Germinal center (tissue), 1 donor: ENCODE measurements around the gene CAPN5.
A peak's percentile ranks its signal among the peaks of the same experiment; 100 is the strongest.

ENCODE experiments used
- DNase-seq: peaks from one replicate; pipeline ENCODE4 v3.0.0; 2012; ENCODE audit warnings: mixed read lengths, low spot score

The CAPN5 gene

GRCh38 chr11:77119531-77119936 is 52.8 kb downstream of the CAPN5 start:
- DNase-seq: no peak

GRCh38 chr11:77120571-77120970 is 53.8 kb downstream of the CAPN5 start:
- DNase-seq: no peak

- no peak for DNase-seq
Observed at GRCh38 chr11:77121096-77121640, 54.4 kb downstream of the CAPN5 start.

GRCh38 chr11:77121876-77122575 is 55.3 kb downstream of the CAPN5 start:
- no peak for DNase-seq

GRCh38 chr11:77122576-77123212 is 55.9 kb downstream of the CAPN5 start:
- DNase-seq: no peak

- DNase-seq: no peak
Observed at GRCh38 chr11:77123591-77123990, 56.8 kb downstream of the CAPN5 start.

GRCh38 chr11:77124041-77124440 is 57.3 kb downstream of the CAPN5 start:
- DNase-seq: no peak

GRCh38 chr11:77124488-77124887 is 57.7 kb downstream of the CAPN5 start:
- DNase-seq: no peak

- DNase-seq: no peak
Observed at GRCh38 chr11:77125191-77125590, 58.4 kb downstream of the CAPN5 start.

- DNase-seq: no peak
Observed at GRCh38 chr11:77125695-77126094, 58.9 kb downstream of the CAPN5 start.

- no peak for DNase-seq
Observed at GRCh38 chr11:77126156-77126775, 59.5 kb downstream of the CAPN5 start.

GRCh38 chr11:77126861-77127234 is 60.1 kb downstream of the CAPN5 start:
- no peak for DNase-seq

GRCh38 chr11:77127235-77127911 is 60.6 kb downstream of the CAPN5 start:
- DNase-seq: peak; percentile 71

- no peak for DNase-seq
Observed at GRCh38 chr11:77127920-77128691, 61.3 kb downstream of the CAPN5 start, which contains the start of gene MYO7A. TSS of gene MYO7A (plus strand) at chr11:77128246. CDS start at chr11:77130635, 2,389 bp downstream.

GRCh38 chr11:77129069-77129841 is 62.5 kb downstream of the CAPN5 start:
- DNase-seq: no peak

GRCh38 chr11:77129842-77130756 is 63.3 kb downstream of the CAPN5 start:
- no peak for DNase-seq

GRCh38 chr11:77130763-77131513 is 64.2 kb downstream of the CAPN5 start:
- DNase-seq: no peak

- no peak for DNase-seq
Observed at GRCh38 chr11:77131560-77131959, 64.8 kb downstream of the CAPN5 start.

GRCh38 chr11:77135069-77135468 is 68.3 kb downstream of the CAPN5 start:
- DNase-seq: no peak
